HEK293 (cell line): ENCODE data around the gene MOB2.
A peak's percentile ranks its signal among the peaks of the same experiment; 100 is the strongest.

Experiments
- CTCF ChIA-PET: fragments of 350-600 bp; formaldehyde crosslinking; extraction: SDS; loops from one replicate; lab custom pipeline; 2021; ENCODE audit warnings: antibody characterized with exemption; lab: Yijun Ruan, JAX
- POLR2A ChIA-PET: fragments of 300-600 bp; formaldehyde crosslinking; extraction: SDS; loops from one replicate; lab custom pipeline; 2020; ENCODE audit warnings: antibody characterized with exemption, inconsistent platforms; lab: Yijun Ruan, JAX
- H3K27ac ChIP-seq: fragments of 200-500 bp; sonication (Bioruptor generic); 2 replicates; pipeline ENCODE4 v1.5.1; 2014; ENCODE audit warnings: low read depth, low read length, control low read depth, inconsistent platforms; ENCODE audit errors: extremely low read depth
- H3K36me3 ChIP-seq, 2 experiments: fragments of 200-500 bp in 1 of 2; sonication (Bioruptor generic) in 1 of 2; 1 replicate in 1 of 2; 2 replicates in 1 of 2; pipeline ENCODE4 v1.5.1; 2014 to 2017; ENCODE audit warnings: inconsistent platforms in 2 of 2, low read length in 2 of 2; ENCODE audit not compliant: control insufficient read depth in 2 of 2, insufficient read depth in 1 of 2
- H3K4me1 ChIP-seq: fragments of 200-500 bp; sonication (Bioruptor generic); 2 replicates; pipeline ENCODE4 v1.5.1; 2014; ENCODE audit warnings: mild to moderate bottlenecking, low read length, inconsistent platforms; ENCODE audit not compliant: control insufficient read depth, insufficient read depth
- H3K4me3 ChIP-seq: 2 replicates; pipeline ENCODE4 v1.5.1; 2011; ENCODE audit warnings: low read depth, mild to moderate bottlenecking, control low read depth, low read length, moderate library complexity
- H3K9me3 ChIP-seq: fragments of 200-500 bp; sonication (Bioruptor generic); 2 replicates; pipeline ENCODE4 v1.5.1; 2014; ENCODE audit warnings: low read depth, low read length, inconsistent platforms; ENCODE audit not compliant: control insufficient read depth, insufficient read depth
- BCL11A ChIP-seq: fragments of 450-650 bp; formaldehyde crosslinking; IDR thresholded peaks from 2 replicates; pipeline ENCODE4 v1.5.1; 2016; ENCODE audit warnings: low read depth, missing biosample characterization, missing genetic modification characterization
- EGR2 ChIP-seq: fragments of 450-650 bp; formaldehyde crosslinking; IDR thresholded peaks from 2 replicates; pipeline ENCODE4 v1.5.1; 2016; ENCODE audit warnings: low read depth, missing biosample characterization, missing genetic modification characterization
- INSM2 ChIP-seq: fragments of 450-650 bp; formaldehyde crosslinking; IDR thresholded peaks from 2 replicates; pipeline ENCODE4 v1.5.1; 2016; ENCODE audit warnings: missing biosample characterization, missing genetic modification characterization
- KLF1 ChIP-seq: fragments of 450-650 bp; formaldehyde crosslinking; IDR thresholded peaks from 2 replicates; pipeline ENCODE4 v1.5.1; 2016; ENCODE audit warnings: missing biosample characterization, missing genetic modification characterization
- KLF8 ChIP-seq: fragments of 450-650 bp; formaldehyde crosslinking; IDR thresholded peaks from 2 replicates; pipeline ENCODE4 v1.5.1; 2016; ENCODE audit warnings: missing biosample characterization, missing genetic modification characterization
- KLF9 ChIP-seq: fragments of 450-650 bp; formaldehyde crosslinking; IDR thresholded peaks from 2 replicates; pipeline ENCODE4 v1.5.1; 2016; ENCODE audit warnings: missing biosample characterization, missing genetic modification characterization, low read depth
- SCRT1 ChIP-seq: fragments of 450-650 bp; formaldehyde crosslinking; IDR thresholded peaks from 2 replicates; pipeline ENCODE4 v1.5.1; 2016; ENCODE audit warnings: missing biosample characterization, missing genetic modification characterization, borderline replicate concordance
- WT1 ChIP-seq: fragments of 450-650 bp; formaldehyde crosslinking; IDR thresholded peaks from 2 replicates; pipeline ENCODE4 v1.5.1; 2016; ENCODE audit warnings: missing biosample characterization, missing genetic modification characterization
- ZBTB10 ChIP-seq: fragments of 450-650 bp; formaldehyde crosslinking; IDR thresholded peaks from 2 replicates; pipeline ENCODE4 v1.5.1; 2016; ENCODE audit warnings: missing biosample characterization, missing genetic modification characterization
- ZBTB26 ChIP-seq: fragments of 450-650 bp; formaldehyde crosslinking; optimal IDR thresholded peaks from 2 replicates; pipeline ENCODE3; 2016; ENCODE audit warnings: missing biosample characterization, mild to moderate bottlenecking, missing genetic modification characterization
- ZFHX2 ChIP-seq: fragments of 450-650 bp; formaldehyde crosslinking; conservative IDR thresholded peaks from 2 replicates; pipeline ENCODE4 v1.5.1; 2016; ENCODE audit warnings: missing biosample characterization, missing genetic modification characterization
- ZFP3 ChIP-seq: fragments of 450-650 bp; formaldehyde crosslinking; IDR thresholded peaks from 2 replicates; pipeline ENCODE4 v1.5.1; 2016; ENCODE audit warnings: low read depth, missing biosample characterization, missing genetic modification characterization
- ZNF138 ChIP-seq: fragments of 450-650 bp; formaldehyde crosslinking; IDR thresholded peaks from 2 replicates; pipeline ENCODE4 v1.5.1; 2016; ENCODE audit warnings: missing biosample characterization, missing genetic modification characterization, borderline replicate concordance
- ZNF18 ChIP-seq: fragments of 450-650 bp; formaldehyde crosslinking; IDR thresholded peaks from 2 replicates; pipeline ENCODE4 v1.5.1; 2016; ENCODE audit warnings: missing biosample characterization, missing genetic modification characterization
- ZNF19 ChIP-seq: fragments of 450-650 bp; formaldehyde crosslinking; IDR thresholded peaks from 2 replicates; pipeline ENCODE4; 2016; ENCODE audit warnings: missing biosample characterization, missing genetic modification characterization, low read depth
- ZNF266 ChIP-seq: fragments of 450-650 bp; formaldehyde crosslinking; IDR thresholded peaks from 2 replicates; pipeline ENCODE4 v1.5.1; 2016; ENCODE audit warnings: missing biosample characterization, missing genetic modification characterization, low read depth
- ZNF335 ChIP-seq: fragments of 450-650 bp; formaldehyde crosslinking; conservative IDR thresholded peaks from 2 replicates; pipeline ENCODE4 v1.5.1; 2016; ENCODE audit warnings: missing biosample characterization, missing genetic modification characterization
- ZNF488 ChIP-seq: fragments of 450-650 bp; formaldehyde crosslinking; IDR thresholded peaks from 2 replicates; pipeline ENCODE4 v1.5.1; 2016; ENCODE audit warnings: missing biosample characterization, missing genetic modification characterization
- ZNF596 ChIP-seq: fragments of 450-650 bp; IDR thresholded peaks from 2 replicates; pipeline ENCODE4 v1.5.0; 2018; ENCODE audit warnings: missing biosample characterization, mild to moderate bottlenecking, missing genetic modification characterization, moderate library complexity
- ZNF610 ChIP-seq: fragments of 450-650 bp; formaldehyde crosslinking; IDR thresholded peaks from 2 replicates; pipeline ENCODE4 v1.5.1; 2016; ENCODE audit warnings: missing biosample characterization, missing genetic modification characterization, borderline replicate concordance
- ZNF629 ChIP-seq: fragments of 450-650 bp; formaldehyde crosslinking; IDR thresholded peaks from 2 replicates; pipeline ENCODE4 v1.5.1; 2017; ENCODE audit warnings: missing biosample characterization, missing genetic modification characterization
- ZNF654 ChIP-seq: fragments of 450-650 bp; formaldehyde crosslinking; IDR thresholded peaks from 2 replicates; pipeline ENCODE4 v1.5.1; 2016; ENCODE audit warnings: low read depth, missing biosample characterization, missing genetic modification characterization
- ZNF747 ChIP-seq: fragments of 450-650 bp; formaldehyde crosslinking; IDR thresholded peaks from 2 replicates; pipeline ENCODE4 v1.5.1; 2016; ENCODE audit warnings: missing biosample characterization, missing genetic modification characterization
- ZNF837 ChIP-seq: fragments of 450-650 bp; formaldehyde crosslinking; IDR thresholded peaks from 2 replicates; pipeline ENCODE4 v1.5.1; 2016; ENCODE audit warnings: missing biosample characterization, missing genetic modification characterization
- ZSCAN16 ChIP-seq: fragments of 450-650 bp; formaldehyde crosslinking; IDR thresholded peaks from 2 replicates; pipeline ENCODE4 v1.5.1; 2016; ENCODE audit warnings: missing biosample characterization, missing genetic modification characterization
- ZSCAN4 ChIP-seq: fragments of 450-650 bp; formaldehyde crosslinking; IDR thresholded peaks from 2 replicates; pipeline ENCODE4 v1.5.1; 2017; ENCODE audit warnings: missing biosample characterization, missing genetic modification characterization

Gene MOB2

GRCh38 chr11:1428762-1429316, 57.7 kb downstream of the MOB2 start:
- CTCF ChIA-PET: no interaction called here
- Histone ChIP-seq H3K36me3 (no peaks in the 10 kb centered on the region), H3K27ac (no peak overlapping the region), H3K9me3 (no peaks in the 10 kb centered on the region), H3K4me3 (no peak overlapping the region), H3K4me1 (no peaks in the 10 kb centered on the region)
- TF ChIP-seq BCL11A (tag by site-specific recombination): no peak
- peak; percentile 74 for TF ChIP-seq ZFHX2
- TF ChIP-seq ZNF837 (tag by site-specific recombination): no peak
- no peak for TF ChIP-seq ZNF629 (tag by site-specific recombination)
- peak; percentile 85 for TF ChIP-seq ZSCAN4 (tag by site-specific recombination)
- peak; percentile 50; the same call in 1 of the 2 replicates for TF ChIP-seq ZNF18 (tag by site-specific recombination)
- no peak for TF ChIP-seq ZNF596
- no peak for TF ChIP-seq ZNF747 (tag by site-specific recombination)
- TF ChIP-seq INSM2 (tag by site-specific recombination): no peak
- peak; percentile 77; the same call in 1 of the 2 replicates for TF ChIP-seq KLF8 (tag by site-specific recombination)
- TF ChIP-seq KLF9 (tag by site-specific recombination): peak; percentile 77
- peak; percentile 54; the same call in 1 of the 2 replicates for TF ChIP-seq KLF1 (tag by site-specific recombination)
- no peak for TF ChIP-seq SCRT1 (tag by site-specific recombination)
- no peak for TF ChIP-seq ZNF335 (tag by site-specific recombination)
- peak; percentile 41 for TF ChIP-seq EGR2 (tag by site-specific recombination)
- no peak for TF ChIP-seq ZFP3 (tag by site-specific recombination)
- POLR2A ChIA-PET: no interaction called here

GRCh38 chr11:1425439-1425838, 61.1 kb downstream of the MOB2 start:
- Histone ChIP-seq H3K4me3 (no peak overlapping the region), H3K9me3 (no peaks in the 10 kb centered on the region), H3K27ac (no peak overlapping the region), H3K36me3 (no peaks in the 10 kb centered on the region)
- ChIA-PET CTCF (no interaction called here), POLR2A (no interaction called here)
- no peak for TF ChIP-seq ZBTB10 (tag by site-specific recombination)
- TF ChIP-seq ZNF654 (tag by site-specific recombination): no peak
- TF ChIP-seq ZBTB26 (tag by site-specific recombination): no peak
- TF ChIP-seq ZSCAN16 (tag by site-specific recombination): no peak
- no peak for TF ChIP-seq WT1 (tag by site-specific recombination)
- TF ChIP-seq ZNF266: no peak
- no peak for TF ChIP-seq ZNF19
- TF ChIP-seq ZNF138: no peak
- TF ChIP-seq ZNF610: no peak
- no peak for TF ChIP-seq ZNF488 (tag by site-specific recombination)
- TF ChIP-seq, all 188 proteins: peak for 0
- no peaks in the 10 kb centered on the region for H3K4me1 ChIP-seq
